CD14-positive monocyte (primary cell): ENCODE data around the gene ABCC2. TPM values are rescaled to one million over a fixed set of nuclear protein-coding genes. Genes with fewer than 3 reads are reported as not detected.

Source experiments
- DNase-seq, 3 donors: peaks; one replicate each; pipeline ENCODE4 v3.0.0-alpha.2; 2011 to 2022
- H2AFZ ChIP-seq: 2 replicates; pipeline ENCODE4 v1.6.0; 2012; ENCODE audit warnings: mild to moderate bottlenecking, low read depth, low read length, inconsistent platforms; ENCODE audit not compliant: insufficient read depth, poor library complexity, severe bottlenecking
- H3K27ac ChIP-seq, 2 donors: 1 replicate in 1 of 2; 2 replicates in 1 of 2; pipeline ENCODE4 v1.5.1; 2012 to 2013; ENCODE audit warnings: low read length in 2 of 2, control low read depth in 1 of 2, inconsistent platforms in 1 of 2, low read depth in 1 of 2, mild to moderate bottlenecking in 1 of 2
- H3K27me3 ChIP-seq, 2 donors: one replicate each; pipeline versions ENCODE4 v1.6.0 to v1.6.1; 2011 to 2013; ENCODE audit warnings: low read length in 2 of 2; ENCODE audit not compliant: control insufficient read depth in 2 of 2, insufficient read depth in 2 of 2
- H3K36me3 ChIP-seq, 2 donors: replicated peaks in 1 of 2; 1 replicate in 1 of 2; 2 replicates in 1 of 2; pipeline versions ENCODE4 v1.5.1 to v1.6.1; 2012 to 2013; ENCODE audit warnings: low read length in 2 of 2, control low read depth in 1 of 2, inconsistent platforms in 1 of 2, mild to moderate bottlenecking in 1 of 2; ENCODE audit not compliant: insufficient read depth in 2 of 2, control insufficient read depth in 1 of 2
- H3K4me1 ChIP-seq, 2 donors: 1 replicate in 1 of 2; 2 replicates in 1 of 2; pipeline versions ENCODE4 v1.5.1 to v1.6.1; 2012 to 2013; ENCODE audit warnings: low read length in 2 of 2, control low read depth in 1 of 2, inconsistent platforms in 1 of 2, mild to moderate bottlenecking in 1 of 2, moderate library complexity in 1 of 2; ENCODE audit not compliant: insufficient read depth in 2 of 2, control insufficient read depth in 1 of 2
- H3K4me2 ChIP-seq: replicated peaks from 2 replicates; pipeline ENCODE3; 2012; ENCODE audit warnings: low read length, moderate library complexity, mild to moderate bottlenecking; ENCODE audit not compliant: poor library complexity, severe bottlenecking; ENCODE audit errors: extremely low read depth
- H3K4me3 ChIP-seq, 3 experiments: fragments of 200-600 bp in 1 of 3; sonication (generic) in 1 of 3; replicated peaks in 1 of 3; 1 replicate in 2 of 3; 2 replicates in 1 of 3; pipeline ENCODE4 v1.5.1; 2011 to 2013; ENCODE audit warnings: low read length in 3 of 3, mild to moderate bottlenecking in 3 of 3, control low read depth in 2 of 3, low read depth in 2 of 3, inconsistent platforms in 1 of 3, moderate library complexity in 1 of 3
- H3K79me2 ChIP-seq: 2 replicates; pipeline ENCODE4 v1.6.0; 2012; ENCODE audit warnings: mild to moderate bottlenecking, control low read depth, inconsistent platforms, low read length, moderate library complexity; ENCODE audit not compliant: insufficient read depth
- H3K9ac ChIP-seq: 2 replicates; pipeline ENCODE4 v1.6.0; 2017; ENCODE audit warnings: low read length, mild to moderate bottlenecking; ENCODE audit not compliant: insufficient read depth, poor library complexity, severe bottlenecking
- H3K9me3 ChIP-seq, 2 donors: replicated peaks in 1 of 2; 1 replicate in 1 of 2; 2 replicates in 1 of 2; pipeline versions ENCODE4 v1.5.1 to v1.6.1; 2012 to 2013; ENCODE audit warnings: low read length in 2 of 2, control low read depth in 1 of 2; ENCODE audit not compliant: control insufficient read depth in 1 of 2, insufficient read depth in 1 of 2
- H4K20me1 ChIP-seq: 2 replicates; pipeline ENCODE4 v1.6.0; 2012; ENCODE audit warnings: mild to moderate bottlenecking, low read length, control low read depth, moderate library complexity; ENCODE audit not compliant: insufficient read depth
- H3K27ac Mint-ChIP-seq, 7 donors: one replicate each; pipeline ENCODE4 v1.8.0; 2020; ENCODE audit warnings: mild to moderate bottlenecking in 7 of 7, mixed read lengths in 7 of 7, moderate library complexity in 6 of 7, inconsistent platforms in 2 of 7
- H3K27me3 Mint-ChIP-seq, 3 donors: one replicate each; pipeline ENCODE4 v1.8.0; 2021 to 2022; ENCODE audit warnings: low read depth in 3 of 3, mild to moderate bottlenecking in 3 of 3, mixed read lengths in 3 of 3, moderate library complexity in 3 of 3, inconsistent platforms in 1 of 3
- H3K36me3 Mint-ChIP-seq, 2 donors: one replicate each; pipeline ENCODE4 v1.8.0; 2020; ENCODE audit warnings: mixed read lengths in 2 of 2, inconsistent platforms in 1 of 2, mild to moderate bottlenecking in 1 of 2
- H3K4me1 Mint-ChIP-seq: one replicate; pipeline ENCODE4 v1.8.0; 2020; ENCODE audit warnings: mild to moderate bottlenecking, mixed read lengths
- H3K4me3 Mint-ChIP-seq, 2 donors: one replicate each; pipeline ENCODE4 v1.8.0; 2020; ENCODE audit warnings: mild to moderate bottlenecking in 2 of 2, mixed read lengths in 2 of 2, moderate library complexity in 1 of 2
- H3K9me3 Mint-ChIP-seq, 7 donors: one replicate each; pipeline ENCODE4 v1.8.0; 2020 to 2022; ENCODE audit warnings: mixed read lengths in 7 of 7, mild to moderate bottlenecking in 6 of 7, moderate library complexity in 6 of 7, inconsistent platforms in 2 of 7
- CTCF ChIP-seq: fragments of 200-600 bp; IDR thresholded peaks from one replicate; pipeline ENCODE4 v1.8.0; 2022; ENCODE audit warnings: antibody characterized with exemption, mild to moderate bottlenecking
- WGBS: methylation state at CpG from one replicate; pipeline ENCODE4 v1.1.5; 2013; ENCODE audit warnings: missing lambda C conversion rate; ENCODE audit not compliant: insufficient coverage; 5-methylcytosine and 5-hydroxymethylcytosine counted together
- intact Hi-C, 2 donors: fragments of 100-400 bp; cut with micrococcal nuclease; formaldehyde crosslinking; loops; one replicate each; pipeline versions ENCODE4 v1.15.0 to v1.15.1; 2023
- polyA plus RNA-seq, 3 donors: library from polyadenylated mRNA; depleted of rRNA in 1 of 3; unstranded in 2 of 3; stranded (reverse) in 1 of 3; fragments of 300-500 nt in 2 of 3; fragments of >200 nt in 1 of 3; fragmentation: Illumina TruSeq in 2 of 3; gene quantifications; 1 replicate in 2 of 3; 2 replicates in 1 of 3; pipeline ENCODE4 v1.2.3, GENCODE V29; 2012 to 2021

The ABCC2 gene
- polyA plus RNA-seq, 3 donors: 0.09 to 2.7 (median 0.35) TPM

- peaks cover 3 to 6% (median 4%) of the 10 kb centered on the region in 3 donors for H3K27me3 Mint-ChIP-seq
- TF ChIP-seq CTCF: no peak
- H3K27ac Mint-ChIP-seq: no peak overlapping the region
- Histone ChIP-seq H3K9me3 (no peaks in the 10 kb centered on the region), H2AFZ (no peak overlapping the region), H3K36me3 (no peaks in the 10 kb centered on the region), H3K4me2 (no peak overlapping the region), H3K27ac (no peak overlapping the region), H3K79me2 (no peaks in the 10 kb centered on the region), H3K27me3 (no peaks in the 10 kb centered on the region), H3K9ac (no peak overlapping the region), H3K4me3 (no peak overlapping the region), H4K20me1 (no peaks in the 10 kb centered on the region), H3K4me1 (peaks cover 13 to 14% of the 10 kb centered on the region in 2 donors)
- DNase-seq: no peak
- H3K9me3 Mint-ChIP-seq: peaks cover 0 to 2% (median 0%) of the 10 kb centered on the region in 7 donors
- H3K4me3 Mint-ChIP-seq: no peak overlapping the region
- no peaks in the 10 kb centered on the region for H3K36me3 Mint-ChIP-seq
- WGBS: 88% methylated on average over 2 of the region's 7 CpGs
- intact Hi-C loops: no loop called here
- peaks cover 20% of the 10 kb centered on the region for H3K4me1 Mint-ChIP-seq
Measured at GRCh38 chr10:99849057-99849456, 66.6 kb downstream of the ABCC2 start.

- no peaks in the 10 kb centered on the region for H3K79me2 ChIP-seq
- peaks cover 3 to 6% (median 4%) of the 10 kb centered on the region in 3 donors for H3K27me3 Mint-ChIP-seq
- intact Hi-C loops: no loop called here
- no peak overlapping the region for H2AFZ ChIP-seq
- peaks cover 15% of the 10 kb centered on the region for H3K4me1 Mint-ChIP-seq
- H3K9ac ChIP-seq: no peak overlapping the region
- no peak overlapping the region for H3K4me3 Mint-ChIP-seq
- no peaks in the 10 kb centered on the region for H3K36me3 ChIP-seq
- no peaks in the 10 kb centered on the region for H3K9me3 ChIP-seq
- H3K27ac Mint-ChIP-seq: no peak overlapping the region
- no peaks in the 10 kb centered on the region for H3K36me3 Mint-ChIP-seq
- peaks cover 9 to 10% of the 10 kb centered on the region in 2 donors for H3K4me1 ChIP-seq
- H3K4me2 ChIP-seq: no peak overlapping the region
- no peak overlapping the region for H3K4me3 ChIP-seq
- no peaks in the 10 kb centered on the region for H4K20me1 ChIP-seq
- no peak for DNase-seq
- peaks cover 0 to 2% (median 0%) of the 10 kb centered on the region in 7 donors for H3K9me3 Mint-ChIP-seq
- H3K27ac ChIP-seq: no peak overlapping the region
- 83% methylated on average over 1 of the region's 2 CpGs for WGBS
- no peak for TF ChIP-seq CTCF
- H3K27me3 ChIP-seq: no peaks in the 10 kb centered on the region
Measured at GRCh38 chr10:99849536-99849935, 67.1 kb downstream of the ABCC2 start.
